ENCODE results near the gene GGA2.

GRCh38 chr16:23519282-23519681 lies 9.0 kb upstream of the GGA2 start:
- TF ChIP-seq CTCF (IDR thresholded peaks at IDR 0.05): no peak
- TF ChIP-seq POLR2AphosphoS5 (IDR thresholded peaks at IDR 0.05): no peak
- TF ChIP-seq POLR2A (IDR thresholded peaks at IDR 0.05): no peak
